HepG2 (cell line): Measurements from ENCODE around the gene HLA-DOA. TPM values are rescaled to one million over a fixed set of nuclear protein-coding genes. Genes with fewer than 3 reads are reported as not detected.

Experiments
- ATAC-seq: fragments of 200-7000 bp; cut with Tn5 transposase; 3 replicates; pipeline ENCODE4 v1.9.1; 2020; ENCODE audit warnings: mild to moderate bottlenecking, moderate library complexity
- BruUV-seq: library from RNA; stranded (reverse); fragments of 400-500 nt; replicated peaks from 2 replicates; lab custom pipeline; 2021; lab: Mats Ljungman, UMichigan
- CTCF ChIA-PET: fragments of 300-600 bp; formaldehyde crosslinking; extraction: SDS; loops from one replicate; lab custom pipeline; 2021; ENCODE audit warnings: low total read pairs, inconsistent platforms, low intra/inter-chr PET ratio; lab: Yijun Ruan, JAX
- POLR2A ChIA-PET: fragments of 350-600 bp; sonication (Branson Sonifier 250); formaldehyde crosslinking; loops from one replicate; lab custom pipeline; 2020; ENCODE audit warnings: antibody characterized with exemption, inconsistent platforms; lab: Yijun Ruan, JAX
- DNase-seq: peaks from one replicate; pipeline ENCODE4 v3.0.0-alpha.2; 2015; ENCODE audit warnings: low spot score
- FAIRE-seq: peaks from 3 replicates; lab custom pipeline; 2011; peaks lifted over from hg19 to GRCh38; lab: Jason Lieb, UNC
- H2AFZ ChIP-seq: one replicate; pipeline ENCODE4 v1.6.1; 2011; ENCODE audit warnings: low read length, inconsistent platforms
- H3K27ac ChIP-seq: fragments of 300-600 bp; 3 replicates; pipeline ENCODE4 v1.8.0; 2011; ENCODE audit warnings: mixed run types, mild to moderate bottlenecking, mixed read lengths, low read length, inconsistent platforms; ENCODE audit not compliant: insufficient read depth; ENCODE audit errors: extremely low read length
- H3K27me3 ChIP-seq, 2 experiments: fragments of 200-600 bp in 1 of 2; 2 replicates in 1 of 2; 3 replicates in 1 of 2; pipeline versions ENCODE4 v1.6.0 to v1.8.0; 2011; ENCODE audit warnings: low read length in 2 of 2, mild to moderate bottlenecking in 2 of 2, moderate library complexity in 2 of 2, inconsistent platforms in 1 of 2; ENCODE audit not compliant: insufficient read depth in 2 of 2, control insufficient read depth in 1 of 2
- H3K36me3 ChIP-seq, 2 experiments: fragments of 200-600 bp in 1 of 2; replicated peaks in 1 of 2; 2 replicates in 1 of 2; 3 replicates in 1 of 2; pipeline versions ENCODE4 v1.5.1 to v1.8.0; 2011; ENCODE audit warnings: low read length in 2 of 2, inconsistent platforms in 1 of 2; ENCODE audit not compliant: insufficient read depth in 2 of 2, control insufficient read depth in 1 of 2
- H3K4me1 ChIP-seq: 2 replicates; pipeline ENCODE4 v1.5.1; 2012; ENCODE audit warnings: low read length, inconsistent platforms; ENCODE audit not compliant: insufficient read depth
- H3K4me2 ChIP-seq: 2 replicates; pipeline ENCODE4 v1.6.0; 2011; ENCODE audit warnings: low read depth, low read length, inconsistent platforms
- H3K4me3 ChIP-seq, 3 experiments: fragments of 200-600 bp in 1 of 3; sonication (generic), shearing (Covaris generic) in 1 of 3; replicated peaks in 1 of 3; 2 replicates each; pipeline ENCODE4 v1.5.1; 2011 to 2016; ENCODE audit warnings: low read length in 3 of 3, inconsistent platforms in 2 of 3, low read depth in 2 of 3, mild to moderate bottlenecking in 2 of 3, control low read depth in 1 of 3, mixed read lengths in 1 of 3; ENCODE audit not compliant: insufficient read depth in 1 of 3
- H3K79me2 ChIP-seq: one replicate; pipeline ENCODE4 v1.6.1; 2011; ENCODE audit warnings: low read length, inconsistent platforms; ENCODE audit not compliant: insufficient read depth
- H3K9ac ChIP-seq: 2 replicates; pipeline ENCODE4 v1.6.0; 2011; ENCODE audit warnings: mild to moderate bottlenecking, low read depth, low read length, inconsistent platforms; ENCODE audit not compliant: insufficient read depth
- H3K9me3 ChIP-seq: 2 replicates; pipeline ENCODE4 v1.5.1; 2012; ENCODE audit warnings: mild to moderate bottlenecking, low read length
- H4K20me1 ChIP-seq: 2 replicates; pipeline ENCODE4 v1.6.0; 2011; ENCODE audit warnings: inconsistent platforms, mild to moderate bottlenecking, low read length, moderate library complexity; ENCODE audit not compliant: insufficient read depth
- CHD2 ChIP-seq: IDR thresholded peaks from 2 replicates; pipeline ENCODE4 v1.6.1; 2011; ENCODE audit warnings: low read depth, low read length, improper control_type of control experiment
- RFXAP ChIP-seq: sonication (generic); formaldehyde crosslinking; IDR thresholded peaks from 2 replicates; pipeline ENCODE4 v1.4.0; 2020; ENCODE audit warnings: missing genetic modification reagents, borderline replicate concordance
- SIN3A ChIP-seq: IDR thresholded peaks from 2 replicates; pipeline ENCODE4 v1.6.1; 2011; ENCODE audit warnings: low read depth, mild to moderate bottlenecking, control low read depth, low read length, borderline replicate concordance
- TAF1 ChIP-seq: sonication (generic); formaldehyde crosslinking; IDR thresholded peaks from 2 replicates; pipeline ENCODE4 v1.4.0; 2020; ENCODE audit warnings: missing genetic modification reagents
- TCF12 ChIP-seq, 2 experiments: fragments of 450-650 bp in 1 of 2; sonication (generic) in 1 of 2; formaldehyde crosslinking in 1 of 2; IDR thresholded peaks; 2 replicates each; pipeline versions ENCODE4 v1.6.1 to v1.8.0; 2017 to 2022; ENCODE audit warnings: antibody characterized with exemption in 1 of 2, mild to moderate bottlenecking in 1 of 2, missing genetic modification reagents in 1 of 2, moderate library complexity in 1 of 2
- ZNF720 ChIP-seq: sonication (generic); formaldehyde crosslinking; IDR thresholded peaks from 2 replicates; pipeline ENCODE4 v1.4.0; 2020; ENCODE audit warnings: missing genetic modification reagents
- ZSCAN21 ChIP-seq: sonication (generic); formaldehyde crosslinking; IDR thresholded peaks from 2 replicates; pipeline ENCODE4 v1.8.0; 2022; ENCODE audit warnings: mild to moderate bottlenecking, missing genetic modification reagents, moderate library complexity, borderline replicate concordance
- in situ Hi-C: cut with HindIII; loops from 2 replicates; pipeline ENCODE4 v1.10.0; 2017; ENCODE audit warnings: low pct_unique_long_range_greater_than_20kb; ENCODE audit not compliant: extremely low pct_ligation_motif_present
- intact Hi-C: fragments of 100-400 bp; cut with micrococcal nuclease; formaldehyde crosslinking; loops from one replicate; pipeline ENCODE4 v1.10.0; 2022; ENCODE audit not compliant: unreplicated experiment
- polyA plus RNA-seq, 8 experiments: library from polyadenylated mRNA; depleted of rRNA in 3 of 8; stranded (reverse) in 7 of 8; unstranded in 1 of 8; fragments of >200 nt; fragmentation: Illumina TruSeq in 4 of 8; extraction: Trizol in 4 of 8; gene quantifications; 2 replicates each; pipeline versions ENCODE4 v1.2.1 to v1.2.3, GENCODE V29; 2011 to 2016; ENCODE audit warnings: low read depth in 4 of 8, missing spikeins in 1 of 8, mixed read lengths in 1 of 8; ENCODE audit not compliant: insufficient read depth in 1 of 8
- total RNA-seq, 5 experiments: library from RNA; depleted of rRNA; stranded (reverse); fragments of >200 nt; fragmentation: Illumina TruSeq; extraction: Trizol; gene quantifications; 2 replicates each; pipeline ENCODE4 v1.2.3, GENCODE V29; 2016; ENCODE audit warnings: low read depth in 1 of 5
- TF ChIP-seq, protein P1 (sequence below): sonication (generic); formaldehyde crosslinking; conservative IDR thresholded peaks from 2 replicates; pipeline ENCODE4 v1.4.0; 2020; ENCODE audit warnings: mild to moderate bottlenecking, missing genetic modification reagents, moderate library complexity

HLA-DOA gene
- total and polyA plus RNA-seq, 2 of the 13 experiments (the other 11 are each of a cell fraction or from before 2014, with no cell fraction given): 0.03 to 0.09 TPM

DNA sequence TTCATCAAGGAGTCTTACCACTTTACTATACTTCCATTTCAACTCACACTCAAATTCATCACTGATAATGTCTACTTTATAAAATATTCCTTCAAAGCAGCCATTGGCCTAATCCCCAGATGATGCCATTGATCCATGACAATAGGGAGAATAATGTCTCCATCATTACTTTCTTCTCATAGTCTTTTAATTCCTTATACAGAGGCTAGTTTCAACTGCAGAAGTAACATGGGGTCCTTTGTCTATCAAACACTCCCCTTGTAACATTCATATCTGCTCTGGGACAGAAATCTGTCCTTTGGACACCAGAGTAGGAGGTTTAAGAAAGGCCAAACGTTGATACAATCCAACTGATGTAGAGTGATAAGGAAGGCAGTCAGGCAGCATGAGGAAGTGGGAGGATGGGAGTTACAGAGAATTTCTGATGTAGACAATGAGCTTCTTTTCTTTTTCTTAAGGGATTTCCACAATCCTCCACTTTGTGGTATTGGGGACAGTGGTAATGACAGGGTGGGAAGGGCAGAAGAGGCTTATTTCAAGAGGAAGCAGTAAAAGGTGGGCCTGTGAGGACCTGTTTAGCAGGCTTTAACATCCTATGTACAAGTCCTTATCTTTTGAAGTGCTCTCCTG is 18.9 kb upstream of the HLA-DOA start (continued):
- no peak for TF ChIP-seq SIN3A
- no peak for TF ChIP-seq TCF12 (IDR thresholded peaks at IDR 0.05)
- TF ChIP-seq TCF12 (CRISPR knock-in tag; IDR thresholded peaks at IDR 0.05): no peak
- no peak for TF ChIP-seq ZNF720 (CRISPR knock-in tag)
- no peak for TF ChIP-seq ZSCAN21 (CRISPR knock-in tag)
- TF ChIP-seq, protein P1, sequence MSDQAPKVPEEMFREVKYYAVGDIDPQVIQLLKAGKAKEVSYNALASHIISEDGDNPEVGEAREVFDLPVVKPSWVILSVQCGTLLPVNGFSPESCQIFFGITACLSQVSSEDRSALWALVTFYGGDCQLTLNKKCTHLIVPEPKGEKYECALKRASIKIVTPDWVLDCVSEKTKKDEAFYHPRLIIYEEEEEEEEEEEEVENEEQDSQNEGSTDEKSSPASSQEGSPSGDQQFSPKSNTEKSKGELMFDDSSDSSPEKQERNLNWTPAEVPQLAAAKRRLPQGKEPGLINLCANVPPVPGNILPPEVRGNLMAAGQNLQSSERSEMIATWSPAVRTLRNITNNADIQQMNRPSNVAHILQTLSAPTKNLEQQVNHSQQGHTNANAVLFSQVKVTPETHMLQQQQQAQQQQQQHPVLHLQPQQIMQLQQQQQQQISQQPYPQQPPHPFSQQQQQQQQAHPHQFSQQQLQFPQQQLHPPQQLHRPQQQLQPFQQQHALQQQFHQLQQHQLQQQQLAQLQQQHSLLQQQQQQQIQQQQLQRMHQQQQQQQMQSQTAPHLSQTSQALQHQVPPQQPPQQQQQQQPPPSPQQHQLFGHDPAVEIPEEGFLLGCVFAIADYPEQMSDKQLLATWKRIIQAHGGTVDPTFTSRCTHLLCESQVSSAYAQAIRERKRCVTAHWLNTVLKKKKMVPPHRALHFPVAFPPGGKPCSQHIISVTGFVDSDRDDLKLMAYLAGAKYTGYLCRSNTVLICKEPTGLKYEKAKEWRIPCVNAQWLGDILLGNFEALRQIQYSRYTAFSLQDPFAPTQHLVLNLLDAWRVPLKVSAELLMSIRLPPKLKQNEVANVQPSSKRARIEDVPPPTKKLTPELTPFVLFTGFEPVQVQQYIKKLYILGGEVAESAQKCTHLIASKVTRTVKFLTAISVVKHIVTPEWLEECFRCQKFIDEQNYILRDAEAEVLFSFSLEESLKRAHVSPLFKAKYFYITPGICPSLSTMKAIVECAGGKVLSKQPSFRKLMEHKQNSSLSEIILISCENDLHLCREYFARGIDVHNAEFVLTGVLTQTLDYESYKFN (CRISPR knock-in tag): no peak
- TF ChIP-seq, all 625 proteins: peak for 0

DNA sequence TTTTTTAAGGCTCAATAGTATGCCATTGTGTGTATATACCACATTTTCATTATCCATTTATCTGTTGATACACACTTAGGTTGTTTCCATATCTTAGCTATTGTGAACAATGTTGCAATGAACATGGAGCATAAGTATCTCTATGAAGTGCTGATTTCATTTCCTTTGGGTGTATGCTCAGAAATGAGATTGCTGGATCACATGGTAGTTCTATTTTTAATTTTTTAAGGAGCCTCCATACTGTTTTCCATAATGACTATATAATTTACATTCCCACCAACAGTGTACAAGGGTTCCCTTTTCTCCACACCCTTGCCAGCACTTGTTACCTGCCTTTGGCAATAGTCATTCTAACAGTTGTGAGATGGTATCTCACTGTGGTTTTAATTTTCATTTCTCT is 15.1 kb upstream of the HLA-DOA start:
- Histone ChIP-seq H3K4me3 (no peak overlapping the region), H2AFZ (no peak overlapping the region), H3K4me2 (no peak overlapping the region), H4K20me1 (no peaks in the 10 kb centered on the region), H3K9me3 (no peaks in the 10 kb centered on the region), H3K27ac (no peak overlapping the region), H3K9ac (no peak overlapping the region), H3K4me1 (no peaks in the 10 kb centered on the region), H3K79me2 (no peaks in the 10 kb centered on the region), H3K36me3 (no peaks in the 10 kb centered on the region), H3K27me3 (peaks cover 0 to 21% of the 10 kb centered on the region in 2 experiments; a peak in 3 of 5 replicates)
- in situ Hi-C loops (no loop called here), intact Hi-C loops (no loop called here)
- TF ChIP-seq RFXAP (no peak), TAF1 (CRISPR knock-in tag) (no peak), CHD2 (no peak)
- ATAC-seq (no peak), FAIRE-seq (no peak), DNase-seq (no peak)
- POLR2A ChIA-PET: no interaction called here
- no TSS peak for BruUV-seq
- CTCF ChIA-PET: no interaction called here
